GM19328 (cell line): Measurements from ENCODE around the gene BNC2.

ENCODE experiments used
- ATAC-seq: cut with Tn5 transposase; IDR thresholded peaks from one replicate; pipeline ENCODE4 v1.9.1; 2021; ENCODE audit warnings: mild to moderate bottlenecking, moderate library complexity; ENCODE audit not compliant: unreplicated experiment

The BNC2 gene

DNA sequence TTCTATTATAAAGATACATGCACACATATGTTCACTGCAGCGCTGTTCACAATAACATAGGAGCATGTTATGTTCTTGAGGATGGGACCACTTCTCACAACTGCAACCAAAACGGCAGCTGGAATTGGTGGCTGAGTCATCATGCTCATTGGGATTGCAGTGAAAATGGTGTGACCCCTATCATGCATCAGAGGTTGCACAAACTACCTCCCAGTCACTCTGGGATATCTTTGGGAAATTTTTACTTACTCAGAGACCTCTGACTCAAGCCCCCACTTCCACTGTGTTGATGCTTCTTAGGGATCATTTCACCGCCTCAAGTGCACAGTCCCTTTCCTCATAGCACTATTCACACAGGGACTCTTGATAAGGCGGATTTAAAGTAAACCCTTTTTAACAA, 474.1 kb downstream of the BNC2 start:
- ATAC-seq = no peak

DNA sequence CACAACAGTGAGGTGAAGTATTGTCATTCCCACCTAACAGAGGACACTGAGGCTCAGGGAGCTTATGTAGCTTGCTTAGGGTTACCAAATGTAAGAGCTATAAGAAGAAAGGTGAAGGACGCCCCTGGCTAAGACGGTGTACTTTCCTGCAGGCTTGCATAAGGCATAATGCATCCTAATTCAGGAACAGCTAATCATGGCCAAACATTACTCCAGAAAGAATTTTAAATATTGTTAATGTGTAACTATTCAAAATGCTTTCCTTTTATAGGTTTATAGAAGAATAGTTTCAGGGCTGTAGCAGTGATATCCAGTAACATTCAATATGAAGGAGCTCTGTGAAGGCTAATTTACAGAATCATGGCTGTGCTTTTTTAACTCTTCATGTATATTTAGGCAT, 479.1 kb downstream of the BNC2 start:
- no peak for ATAC-seq

DNA sequence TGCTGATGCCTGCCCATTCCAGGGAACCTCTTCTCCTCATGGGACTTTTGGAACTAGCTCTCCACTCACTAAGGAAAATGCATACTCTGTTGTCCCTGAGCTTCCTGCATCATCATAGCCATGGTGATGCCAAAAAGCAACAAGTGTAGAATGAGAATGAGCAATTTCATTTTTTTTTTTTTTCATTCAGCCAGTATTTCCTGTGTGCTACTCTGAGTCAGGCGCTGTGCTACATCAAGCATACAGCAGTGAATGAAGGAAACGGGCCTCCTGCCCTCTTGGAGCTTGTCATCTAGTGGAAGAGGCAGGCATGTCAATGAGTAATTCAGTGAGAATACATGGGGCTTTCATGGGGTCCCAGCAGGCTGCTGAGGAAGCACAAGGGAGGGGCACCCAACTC, 483.1 kb downstream of the BNC2 start:
- no peak for ATAC-seq

DNA sequence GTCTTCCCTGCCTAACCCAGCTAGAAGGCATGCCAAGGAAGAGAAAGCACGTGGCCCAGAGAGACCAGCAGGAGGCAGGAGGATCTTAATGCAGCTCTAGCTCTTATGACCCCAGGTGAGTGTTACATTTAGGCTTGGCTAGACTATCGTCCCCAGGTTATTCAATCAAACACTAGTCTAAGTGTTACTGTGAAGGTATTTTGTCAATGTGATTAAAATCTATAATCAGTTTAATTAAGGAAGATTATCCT, 483.7 kb downstream of the BNC2 start:
- ATAC-seq = no peak

DNA sequence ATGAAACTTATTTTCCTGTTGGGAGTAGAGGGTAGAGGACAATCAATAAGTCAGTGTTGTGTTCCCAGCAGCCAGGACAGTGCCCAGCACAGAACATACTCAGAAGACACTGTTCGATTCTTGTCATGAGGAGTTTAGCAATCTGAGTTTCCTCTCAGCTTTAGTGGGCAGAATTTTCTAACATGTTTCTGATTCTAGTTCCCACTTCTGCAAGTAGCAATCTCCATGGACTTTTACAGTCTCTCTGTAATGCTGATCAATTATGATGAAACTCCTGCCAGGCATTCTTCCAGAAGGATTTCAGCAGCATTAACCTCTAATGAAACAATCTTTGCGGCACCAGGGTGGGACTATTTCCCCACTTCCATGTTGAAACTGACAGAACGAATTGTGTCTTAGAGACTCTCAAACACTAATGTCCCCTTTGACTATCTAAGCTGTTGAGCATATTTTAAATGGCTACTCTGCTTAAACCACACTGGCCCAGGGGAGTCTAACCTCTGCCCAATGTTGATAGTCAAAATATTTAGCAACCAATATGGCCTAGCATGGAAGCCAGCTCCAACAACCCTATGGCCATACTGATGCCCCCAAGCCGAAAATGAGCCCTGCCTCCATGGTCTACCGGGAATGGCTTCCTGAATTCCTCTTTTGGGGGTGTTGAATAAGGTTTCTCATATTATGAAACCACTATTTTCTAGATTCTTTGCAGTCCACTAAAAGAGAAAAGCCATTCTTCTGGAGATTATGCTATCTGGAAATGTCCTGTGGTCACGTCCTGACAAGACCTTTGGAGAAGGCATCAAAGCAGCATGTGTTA, 484.3 kb downstream of the BNC2 start:
- ATAC-seq = no peak

DNA sequence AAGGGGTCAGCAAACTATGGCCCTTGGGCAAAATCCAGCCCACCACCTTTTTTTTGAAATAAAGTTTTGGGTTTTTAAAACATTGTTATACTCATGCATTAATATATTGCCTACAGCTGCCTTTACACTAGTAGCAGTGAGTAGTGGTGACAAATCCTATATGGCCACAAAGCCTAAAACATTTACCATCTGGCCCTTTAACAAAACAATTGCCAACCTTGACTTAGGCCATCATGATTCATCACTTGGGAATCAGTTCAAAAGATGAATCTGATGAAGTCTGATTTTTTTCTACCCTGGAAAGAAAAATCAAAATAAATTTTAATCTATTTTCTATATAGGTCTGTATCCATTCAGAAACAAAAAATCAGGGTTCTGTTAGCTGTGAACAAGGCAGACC, 484.9 kb downstream of the BNC2 start:
- no peak for ATAC-seq

DNA sequence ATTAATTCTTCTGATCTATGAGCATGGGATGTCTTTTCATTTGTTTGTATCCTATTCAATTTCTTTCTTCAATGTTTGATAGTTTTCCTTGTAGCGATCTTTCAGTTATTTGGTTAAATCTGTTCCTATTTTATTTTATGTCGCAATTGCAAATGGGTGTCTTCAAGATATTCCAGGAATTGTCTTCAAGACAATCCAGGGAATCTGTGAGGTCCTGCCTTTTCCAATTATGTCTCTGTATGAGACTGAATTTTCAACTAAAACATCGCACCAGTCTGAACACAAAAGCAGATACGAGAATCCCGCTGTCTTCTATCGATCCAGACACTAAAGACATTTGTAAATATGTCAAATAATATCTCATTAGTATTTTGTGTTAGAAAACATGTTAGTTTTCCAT, 485.5 kb downstream of the BNC2 start:
- ATAC-seq = no peak

DNA sequence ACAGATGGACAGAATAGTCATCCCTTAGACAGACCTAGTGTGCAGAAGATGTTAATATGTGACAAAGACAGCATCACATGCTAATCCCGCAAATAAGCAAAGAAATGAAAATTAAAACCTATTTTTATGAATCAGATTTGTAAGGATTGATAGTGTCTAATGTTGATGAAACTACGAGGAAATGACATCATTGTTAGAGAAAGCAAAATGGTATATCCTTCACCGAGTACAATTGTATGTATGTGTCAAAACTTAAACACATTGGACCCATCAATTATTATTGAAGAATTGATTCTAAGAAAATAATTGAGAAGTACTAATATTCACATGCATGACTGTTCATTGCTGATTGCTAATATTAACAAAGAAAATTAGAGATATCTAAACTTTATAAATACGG, 493.2 kb downstream of the BNC2 start:
- ATAC-seq = no peak

DNA sequence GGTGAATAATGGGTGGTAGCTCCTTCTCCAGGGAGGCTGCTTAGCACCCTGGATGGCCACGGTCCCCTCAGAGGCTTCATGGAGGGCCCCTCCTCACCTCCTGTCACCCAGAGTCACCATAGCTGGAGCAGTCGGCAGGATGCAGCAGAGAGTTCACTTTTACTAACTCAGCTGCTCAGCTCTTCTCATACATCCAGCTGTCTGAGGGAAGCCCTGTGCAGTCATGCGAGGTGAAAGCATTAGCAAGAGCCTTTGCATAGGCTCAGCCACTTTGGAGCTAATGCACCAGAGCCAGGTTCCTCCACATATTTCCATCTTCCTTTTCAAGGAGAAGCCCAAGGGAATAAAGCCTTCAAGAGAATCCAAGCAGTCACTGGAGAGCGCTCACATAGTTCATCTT, 499.2 kb downstream of the BNC2 start:
- no peak for ATAC-seq

DNA sequence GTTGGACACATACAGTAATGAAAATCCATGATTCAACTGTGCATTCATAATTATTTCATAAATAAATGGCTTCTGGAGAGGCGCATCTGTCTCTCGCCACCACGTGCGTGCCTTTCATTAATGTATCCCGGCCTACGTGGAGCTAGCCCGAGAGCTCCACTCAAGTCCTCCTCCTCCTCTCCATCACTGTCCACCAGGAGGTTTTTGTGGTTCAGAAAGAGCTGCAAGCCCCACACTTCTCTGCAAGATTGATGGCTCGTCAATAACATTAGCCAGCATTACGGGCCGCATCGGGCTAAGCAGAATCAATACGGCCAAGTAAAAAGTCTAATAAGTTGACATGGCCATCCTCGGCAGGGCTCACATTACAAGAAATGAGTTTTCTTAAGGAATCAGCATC, 499.8 kb downstream of the BNC2 start:
- ATAC-seq = no peak

DNA sequence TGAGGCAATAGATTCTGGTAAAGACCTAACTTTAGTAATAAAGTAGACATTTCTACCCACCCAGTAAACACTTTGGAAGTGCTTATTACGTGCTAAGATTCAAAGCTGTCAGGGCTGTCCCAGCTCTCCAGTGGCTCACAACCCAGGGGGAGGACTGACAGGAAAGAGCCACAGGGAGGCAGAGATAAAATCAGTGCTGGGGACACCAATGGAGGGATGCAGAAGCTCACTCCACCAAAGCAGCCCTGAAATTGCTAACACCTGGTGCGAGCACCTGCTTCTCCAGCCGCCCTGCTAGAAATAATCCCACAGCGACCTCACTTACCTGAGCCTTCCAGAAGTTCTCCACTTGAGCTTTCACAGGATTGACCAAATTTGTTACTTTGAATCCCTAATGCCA, 501.0 kb downstream of the BNC2 start:
- ATAC-seq = no peak

DNA sequence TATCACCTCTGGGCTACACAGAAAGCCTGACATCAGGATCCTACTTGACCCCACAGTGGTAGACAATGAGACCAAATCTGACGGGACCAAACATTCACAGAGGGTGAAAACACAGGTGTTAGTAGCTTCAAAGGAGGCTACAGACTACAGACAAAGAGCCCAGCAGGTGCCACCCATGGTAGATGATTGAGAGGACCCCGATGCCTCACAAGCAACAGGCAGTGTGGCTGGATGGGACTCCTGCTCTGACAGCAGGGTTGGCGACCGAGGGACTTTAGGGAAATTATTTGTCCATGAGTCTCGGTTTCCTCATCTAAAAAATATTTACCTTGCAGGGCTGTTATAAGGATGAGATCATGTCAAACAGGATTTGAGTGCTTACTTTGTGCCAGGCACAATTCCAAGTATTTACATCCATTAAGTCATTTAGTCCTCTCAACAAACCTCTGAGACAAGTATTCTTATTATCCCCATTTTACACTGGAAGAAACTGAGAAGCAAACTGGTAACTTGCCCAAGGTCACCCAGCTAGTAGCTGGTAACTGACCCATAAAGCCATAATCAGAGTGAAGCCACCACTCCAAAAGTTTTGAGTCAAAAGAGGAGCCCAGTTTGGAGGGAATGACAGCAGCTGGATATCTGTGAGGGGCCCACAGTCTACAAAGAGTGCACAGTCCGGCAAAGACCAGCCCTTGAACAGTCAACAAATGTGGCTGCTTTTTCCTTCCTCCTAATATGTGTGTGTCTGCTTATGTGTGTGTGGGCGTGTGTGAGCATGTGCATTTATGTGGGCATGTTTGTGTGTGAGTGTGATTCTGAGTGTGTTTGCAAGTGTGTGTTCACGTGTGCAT, 502.0 kb downstream of the BNC2 start:
- ATAC-seq = no peak

DNA sequence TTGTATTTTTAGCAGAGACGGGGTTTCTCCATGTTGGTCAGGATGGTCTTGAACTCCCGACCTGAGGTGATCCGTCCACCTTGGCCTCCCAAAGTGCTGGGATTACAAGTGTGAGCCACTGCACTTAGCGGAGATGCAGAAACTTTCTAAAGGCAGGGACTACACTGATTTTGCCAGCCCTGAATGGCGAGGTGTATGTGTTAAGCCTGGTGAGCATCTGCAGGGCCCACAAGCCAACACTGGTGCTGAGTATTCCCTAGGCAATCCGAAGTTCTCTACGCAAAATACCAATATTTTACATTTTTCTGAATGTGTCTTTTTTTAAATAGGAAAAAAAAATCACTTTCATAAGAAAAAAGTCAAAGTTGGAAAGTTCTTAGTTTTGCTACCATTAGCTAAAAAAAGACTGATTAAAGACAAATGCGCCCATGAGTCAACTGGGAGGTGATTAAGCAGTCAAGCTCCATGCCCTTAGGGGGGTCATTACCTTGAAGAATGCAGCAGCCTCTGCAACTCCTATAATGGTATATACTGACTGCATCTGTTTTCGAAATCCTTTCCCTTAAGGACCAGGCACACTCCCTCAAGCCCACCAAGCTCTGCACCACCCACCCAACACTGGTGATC, 502.8 kb downstream of the BNC2 start:
- ATAC-seq = no peak

DNA sequence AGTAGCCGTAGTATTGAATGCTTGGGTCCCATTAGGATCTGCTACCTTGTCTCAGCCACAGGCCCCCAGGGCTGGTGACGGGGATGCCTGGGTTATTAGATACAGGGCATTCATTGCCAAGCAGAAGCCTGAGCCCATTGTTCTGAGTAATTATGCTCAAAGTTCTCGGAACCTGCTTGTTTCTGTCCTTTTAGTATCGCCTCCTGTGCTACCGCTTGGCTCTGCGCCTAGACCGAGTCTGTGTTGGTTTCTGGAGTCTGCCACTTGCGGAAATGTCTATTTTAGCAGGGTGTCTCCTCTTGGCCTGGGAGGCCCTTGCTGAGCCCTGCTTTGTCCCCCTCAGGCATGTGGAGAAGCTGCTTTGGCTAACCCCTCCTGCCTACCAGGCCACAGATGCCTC, 506.1 kb downstream of the BNC2 start:
- ATAC-seq = no peak

DNA sequence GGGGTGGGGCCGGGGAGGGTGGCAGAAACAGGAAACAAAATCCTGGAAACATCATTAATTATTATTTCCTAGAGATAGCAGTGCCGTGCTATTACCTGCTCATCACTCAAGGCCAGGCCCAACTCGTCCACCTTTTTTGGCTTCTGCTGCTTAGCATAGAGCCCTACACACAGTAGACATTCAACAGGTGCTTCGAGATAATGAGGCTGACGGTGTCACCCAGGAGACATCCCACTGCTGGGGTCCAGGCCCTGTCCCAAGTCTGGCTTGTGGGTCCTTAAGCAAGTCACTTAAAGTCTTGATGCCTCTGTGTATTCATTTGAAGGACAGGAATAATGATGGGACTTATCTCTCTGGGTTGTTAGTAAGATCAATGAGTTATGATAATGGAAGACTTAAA, 506.6 kb downstream of the BNC2 start:
- no peak for ATAC-seq

DNA sequence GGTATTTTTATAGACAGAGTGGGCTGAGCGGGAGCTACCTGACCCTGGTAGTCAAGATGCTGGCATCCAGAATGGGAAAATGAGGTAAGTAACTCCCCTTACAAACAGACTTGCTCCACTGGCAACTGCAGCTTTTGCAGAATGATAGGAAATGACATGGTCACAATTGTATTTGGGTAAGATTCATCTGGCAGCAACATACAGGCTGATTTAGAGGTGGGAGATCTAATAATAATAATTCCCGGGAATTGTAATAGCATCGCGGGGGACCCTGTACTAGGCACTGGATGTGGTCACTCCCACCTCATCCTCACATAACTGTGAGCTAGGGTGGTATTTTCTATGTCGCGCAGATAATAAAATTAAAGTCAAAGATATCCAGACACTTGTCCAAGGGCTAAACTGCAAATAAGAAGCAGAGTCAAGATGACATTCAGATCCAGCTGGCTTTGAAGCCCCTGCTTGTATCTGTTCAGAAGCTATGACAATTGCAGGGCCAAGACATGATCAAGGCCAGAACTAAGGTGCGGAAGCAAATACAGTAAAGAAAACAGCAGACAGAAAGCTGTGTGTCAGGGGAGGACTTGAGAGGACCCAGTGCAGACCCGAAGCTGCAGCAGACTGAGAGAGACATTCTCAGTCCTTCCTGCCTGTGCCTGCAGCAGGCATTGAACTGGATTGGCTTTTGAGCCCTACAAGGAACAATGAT, 507.2 kb downstream of the BNC2 start:
- ATAC-seq = no peak

DNA sequence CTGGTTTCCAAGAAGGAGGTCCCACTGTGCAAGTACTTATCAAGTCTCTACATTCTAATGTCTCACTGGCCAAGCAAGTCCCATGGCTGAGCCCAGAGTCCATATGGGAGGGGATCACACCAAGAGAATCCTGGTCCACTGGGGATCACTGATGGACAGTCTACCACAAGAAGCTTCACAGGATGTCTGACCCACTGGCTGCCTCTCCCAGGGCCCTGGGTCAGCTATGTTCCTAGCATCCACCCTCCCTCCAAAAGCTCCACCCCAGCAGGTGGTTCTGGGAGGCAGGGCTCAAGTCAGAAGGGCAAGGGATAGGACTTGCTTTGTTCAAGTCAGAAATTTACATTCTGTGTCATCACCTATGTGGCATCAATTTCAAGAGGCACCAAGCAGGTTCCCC, 508.5 kb downstream of the BNC2 start:
- ATAC-seq = no peak

DNA sequence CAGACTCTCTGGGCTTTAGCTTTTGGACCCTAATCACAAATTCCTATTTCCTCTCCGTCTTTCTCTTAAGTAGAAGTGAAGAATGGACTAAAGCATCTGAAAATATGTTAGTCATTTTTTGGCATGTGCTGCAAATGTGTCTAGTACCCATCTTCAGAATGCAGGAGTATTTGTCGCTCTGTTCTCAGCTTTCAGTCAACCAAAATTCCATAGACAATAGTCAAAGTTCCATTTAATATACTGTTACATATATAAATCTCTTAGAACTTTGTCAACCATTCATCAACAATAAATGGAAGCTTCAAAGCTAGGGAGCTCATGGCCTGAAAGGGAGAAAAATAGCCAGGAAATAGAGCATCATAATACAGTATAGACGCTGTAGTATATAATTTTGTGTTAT, 509.4 kb downstream of the BNC2 start:
- no peak for ATAC-seq

DNA sequence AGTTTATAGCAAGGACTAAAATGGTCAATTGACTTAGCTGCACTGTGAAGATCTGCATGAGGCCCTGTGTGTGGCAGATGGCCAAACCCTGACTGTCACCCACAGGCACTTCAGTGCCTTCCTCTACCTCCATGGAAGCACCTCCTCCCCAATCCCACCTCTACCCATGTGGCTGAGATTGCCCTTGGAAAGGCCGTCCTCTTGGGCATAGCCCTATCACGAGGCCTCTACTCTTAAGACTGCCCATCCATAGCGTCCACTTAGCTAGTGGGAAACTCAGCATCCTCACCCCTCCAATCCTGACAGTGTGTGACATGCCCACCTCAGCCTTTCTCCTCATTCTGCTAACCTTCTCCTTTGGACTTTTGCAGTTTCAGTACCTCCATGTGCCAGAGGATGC, 510.2 kb downstream of the BNC2 start:
- ATAC-seq = no peak
